ENCODE data around the gene ERN2. TPM values are rescaled to one million over a fixed set of nuclear protein-coding genes. Genes with fewer than 3 reads are reported as not detected.

The ERN2 gene
- total RNA-seq, 4 donors from 2014 or later = not detected

DNA sequence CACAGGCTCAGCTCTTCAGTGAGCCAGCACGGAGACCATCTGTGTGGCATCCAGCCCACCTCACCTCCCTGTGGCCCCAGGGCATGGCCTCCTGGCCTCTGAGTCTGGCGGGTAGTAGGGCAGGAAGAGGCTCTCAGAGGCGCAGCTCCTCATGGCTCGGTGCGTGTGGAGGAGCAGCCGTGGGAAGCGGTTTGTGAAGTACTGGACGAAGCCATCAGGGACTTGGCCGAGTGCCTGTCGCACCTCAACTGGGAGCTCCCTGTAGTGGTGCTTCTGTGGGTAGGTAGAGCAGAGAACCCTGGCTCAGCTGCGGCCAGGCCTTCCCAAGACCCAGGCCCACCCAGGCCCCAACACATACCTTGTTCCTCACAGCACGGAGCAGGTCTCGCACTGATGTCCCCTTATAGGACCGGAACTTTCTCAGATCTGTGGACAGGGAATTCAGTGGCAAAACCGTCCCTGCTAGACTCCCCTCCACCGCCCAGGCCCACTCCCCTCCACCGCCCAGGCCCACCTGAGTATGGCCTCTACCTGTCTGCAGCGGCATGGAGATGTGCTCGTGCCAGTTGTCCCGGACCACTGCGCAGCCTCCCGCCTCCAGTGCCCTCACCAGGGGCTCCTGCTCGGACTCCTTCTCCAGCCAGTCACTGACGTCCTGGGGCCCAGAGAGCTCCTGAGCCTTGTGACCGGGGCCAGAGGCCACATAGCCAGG lies 22.1 kb downstream of the ERN2 start:
- TF ChIP-seq, protein P1, sequence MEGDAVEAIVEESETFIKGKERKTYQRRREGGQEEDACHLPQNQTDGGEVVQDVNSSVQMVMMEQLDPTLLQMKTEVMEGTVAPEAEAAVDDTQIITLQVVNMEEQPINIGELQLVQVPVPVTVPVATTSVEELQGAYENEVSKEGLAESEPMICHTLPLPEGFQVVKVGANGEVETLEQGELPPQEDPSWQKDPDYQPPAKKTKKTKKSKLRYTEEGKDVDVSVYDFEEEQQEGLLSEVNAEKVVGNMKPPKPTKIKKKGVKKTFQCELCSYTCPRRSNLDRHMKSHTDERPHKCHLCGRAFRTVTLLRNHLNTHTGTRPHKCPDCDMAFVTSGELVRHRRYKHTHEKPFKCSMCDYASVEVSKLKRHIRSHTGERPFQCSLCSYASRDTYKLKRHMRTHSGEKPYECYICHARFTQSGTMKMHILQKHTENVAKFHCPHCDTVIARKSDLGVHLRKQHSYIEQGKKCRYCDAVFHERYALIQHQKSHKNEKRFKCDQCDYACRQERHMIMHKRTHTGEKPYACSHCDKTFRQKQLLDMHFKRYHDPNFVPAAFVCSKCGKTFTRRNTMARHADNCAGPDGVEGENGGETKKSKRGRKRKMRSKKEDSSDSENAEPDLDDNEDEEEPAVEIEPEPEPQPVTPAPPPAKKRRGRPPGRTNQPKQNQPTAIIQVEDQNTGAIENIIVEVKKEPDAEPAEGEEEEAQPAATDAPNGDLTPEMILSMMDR (IDR thresholded peaks at IDR 0.05; ENCODE audit: low read depth) = no peak

GRCh38 chr16:23689442-23690187 lies 23.4 kb downstream of the ERN2 start:
- TF ChIP-seq, protein P1 (IDR thresholded peaks at IDR 0.05; ENCODE audit: low read depth) = no peak

DNA sequence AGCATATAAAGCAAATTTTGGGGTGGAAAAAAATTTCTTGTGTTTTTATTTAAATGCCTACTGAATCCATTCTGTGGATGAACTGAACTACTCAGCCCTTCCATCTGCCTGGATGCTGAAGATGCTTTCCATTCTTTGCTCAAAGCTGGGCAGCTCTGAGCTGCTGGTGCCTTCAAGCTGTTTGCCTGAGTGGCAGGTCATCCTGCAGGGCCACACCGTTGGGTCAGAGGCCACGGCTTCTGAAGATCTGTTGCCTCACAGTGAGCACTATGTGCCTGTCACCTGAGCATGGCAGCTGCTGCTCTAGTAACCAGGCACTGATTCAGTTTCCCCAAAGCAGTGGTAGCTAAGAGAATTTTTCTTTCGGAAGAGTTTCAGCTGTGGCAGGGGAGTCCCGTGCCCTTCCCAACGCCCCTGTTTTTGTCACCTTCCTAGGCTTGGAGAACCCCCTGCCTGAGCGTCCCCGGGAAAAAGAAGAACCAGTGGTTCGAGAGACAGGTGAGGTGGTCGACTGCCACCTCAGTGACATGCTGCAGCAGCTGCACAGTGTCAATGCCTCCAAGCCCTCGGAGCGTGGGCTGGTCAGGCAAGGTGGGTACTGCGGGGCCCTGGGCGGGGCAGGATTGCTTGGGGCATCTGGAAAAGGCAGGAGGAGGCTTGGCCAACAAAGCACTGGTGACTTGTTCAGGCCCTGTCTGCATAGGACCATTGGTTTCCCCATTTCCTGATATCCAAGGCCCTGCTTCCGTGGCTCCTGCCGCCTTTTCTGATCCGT lies 25.8 kb downstream of the ERN2 start:
- TF ChIP-seq, protein P1 (IDR thresholded peaks at IDR 0.05; ENCODE audit: low read depth) = no peak

GRCh38 chr16:23683487-23683886 lies 29.5 kb downstream of the ERN2 start:
- TF ChIP-seq, protein P1 (IDR thresholded peaks at IDR 0.05; ENCODE audit: low read depth) = no peak

GRCh38 chr16:23682181-23682580 lies 30.8 kb downstream of the ERN2 start:
- TF ChIP-seq, protein P1 (IDR thresholded peaks at IDR 0.05; ENCODE audit: low read depth) = no peak

DNA sequence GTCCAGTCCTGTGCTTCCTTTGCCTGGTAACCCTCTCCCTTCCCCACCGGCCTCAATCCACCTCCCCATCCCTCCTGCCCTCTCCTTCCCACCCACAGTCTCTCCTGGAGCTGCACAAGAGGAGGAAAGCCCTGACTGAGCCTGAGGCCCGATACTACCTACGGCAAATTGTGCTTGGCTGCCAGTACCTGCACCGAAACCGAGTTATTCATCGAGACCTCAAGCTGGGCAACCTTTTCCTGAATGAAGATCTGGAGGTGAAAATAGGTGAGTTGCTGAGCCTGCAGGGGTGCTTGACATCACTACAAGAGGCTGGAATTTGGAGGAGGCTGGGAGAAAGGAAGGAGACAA lies 33.1 kb downstream of the ERN2 start:
- TF ChIP-seq, protein P1 (IDR thresholded peaks at IDR 0.05; ENCODE audit: low read depth) = no peak

Measured in subcutaneous adipose tissue (tissue), 4 donors.